K562 (cell line): ENCODE data around the gene PALLD.

Experiments used
- CBX1 ChIP-seq: sonication (generic); IDR thresholded peaks from 2 replicates; pipeline ENCODE4 v1.6.1; 2016; ENCODE audit warnings: antibody characterized with exemption, low read depth, mild to moderate bottlenecking
- CEBPG ChIP-seq, 3 experiments: fragments of 200-800 bp in 1 of 3; sonication (Bioruptor generic) in 1 of 3; sonication (generic) in 1 of 3; formaldehyde crosslinking in 1 of 3; IDR thresholded peaks in 2 of 3; conservative IDR thresholded peaks in 1 of 3; 2 replicates each; pipeline versions ENCODE4 v1.6.1 to v1.8.0; 2016 to 2022; ENCODE audit warnings: missing compliant biosample characterization in 2 of 3, missing genetic modification characterization in 2 of 3, mild to moderate bottlenecking in 1 of 3, missing genetic modification reagents in 1 of 3
- EZH2 ChIP-seq: IDR thresholded peaks from 2 replicates; pipeline ENCODE4 v1.6.1; 2012; ENCODE audit warnings: low read depth, mild to moderate bottlenecking, inconsistent platforms, low read length, borderline replicate concordance
- KLF1 ChIP-seq: fragments of 450-650 bp; IDR thresholded peaks from 2 replicates; pipeline ENCODE4 v1.6.1; 2016; ENCODE audit warnings: missing genetic modification characterization, missing compliant biosample characterization
- NRF1 ChIP-seq, 2 experiments: fragments of 450-650 bp; IDR thresholded peaks in 1 of 2; conservative IDR thresholded peaks in 1 of 2; 2 replicates each; pipeline ENCODE4 v1.6.1; 2014; ENCODE audit warnings: mild to moderate bottlenecking in 2 of 2
- POLR2AphosphoS5 ChIP-seq: IDR thresholded peaks from 2 replicates; pipeline ENCODE4 v1.6.1; 2011; ENCODE audit warnings: mild to moderate bottlenecking, low read depth, low read length, moderate library complexity; ENCODE audit not compliant: control insufficient read depth, insufficient read depth
- SMAD3 ChIP-seq: fragments of 450-650 bp; formaldehyde crosslinking; conservative IDR thresholded peaks from 2 replicates; pipeline ENCODE4 v1.4.0; 2020; ENCODE audit warnings: mild to moderate bottlenecking
- ZNF507 ChIP-seq: conservative IDR thresholded peaks from 2 replicates; pipeline ENCODE4 v1.6.1; 2017; ENCODE audit warnings: missing genetic modification characterization, missing compliant biosample characterization
- TF ChIP-seq, protein P1 (sequence below), 3 experiments: IDR thresholded peaks in 2 of 3; conservative IDR thresholded peaks in 1 of 3; 2 replicates each; pipeline ENCODE4 v1.5.1; 2011 to 2012; ENCODE audit warnings: low read length in 3 of 3, mild to moderate bottlenecking in 3 of 3, control low read depth in 2 of 3, improper control_type of control experiment in 1 of 3, inconsistent platforms in 1 of 3, low read depth in 1 of 3, mixed read lengths in 1 of 3, moderate library complexity in 1 of 3; ENCODE audit not compliant: insufficient read depth in 2 of 3
- TF ChIP-seq, protein P2 (sequence below): sonication (generic); formaldehyde crosslinking; IDR thresholded peaks from 2 replicates; pipeline ENCODE4 v1.8.1; 2023; ENCODE audit warnings: mild to moderate bottlenecking, missing genetic modification reagents
- TF ChIP-seq, protein P3 (sequence below): sonication (generic); formaldehyde crosslinking; IDR thresholded peaks from 2 replicates; pipeline ENCODE4 v1.8.1; 2022; ENCODE audit warnings: missing genetic modification reagents

DNA sequence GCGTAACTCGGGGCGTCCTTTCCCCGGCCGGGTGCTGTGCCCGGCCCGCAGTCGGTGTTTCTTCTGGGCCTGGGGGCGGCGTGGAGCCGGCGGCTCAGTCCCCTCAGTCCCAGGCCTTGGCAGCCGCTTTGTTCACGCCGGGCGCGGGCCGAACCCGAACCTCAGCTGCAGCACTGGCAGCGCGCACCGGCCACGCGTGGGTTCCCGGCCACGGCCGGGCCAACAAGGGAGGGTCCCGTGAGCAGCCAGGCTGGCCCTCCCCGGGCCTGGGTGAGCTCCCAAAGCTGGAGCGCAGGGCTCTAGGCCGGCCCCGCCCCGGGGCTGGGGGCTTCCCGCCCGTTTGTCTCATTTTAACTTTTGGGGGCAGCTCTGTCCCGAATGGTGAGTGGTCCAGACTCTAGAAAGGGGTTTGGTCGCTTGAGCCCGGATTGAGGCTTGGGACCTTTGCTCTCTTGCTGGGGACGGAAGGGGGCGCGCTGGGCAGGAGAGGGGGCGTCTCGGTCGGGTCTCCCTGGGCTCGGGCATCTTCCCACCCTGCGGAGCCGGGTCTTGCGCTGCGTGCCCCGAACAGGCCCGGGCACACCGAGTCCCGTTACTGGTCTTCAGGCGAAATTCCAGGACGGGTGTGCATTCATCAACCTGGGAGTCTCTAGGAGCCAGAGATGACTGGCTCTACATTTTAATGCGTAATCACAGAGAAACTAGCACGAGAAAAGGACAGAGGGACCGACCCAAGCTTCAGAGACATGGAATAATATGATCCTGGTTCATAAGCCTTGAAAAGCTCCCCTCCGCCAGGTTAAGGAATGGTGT, 336.1 kb downstream of the PALLD start:
- TF ChIP-seq ZNF507 (tag) (no peak), EZH2 (no peak), KLF1 (no peak), NRF1 (conservative IDR thresholded peaks at IDR 0.05 in 1 of 2, IDR thresholded peaks at IDR 0.05 in 1 of 2) (no peak), SMAD3 (no peak), CBX1 (no peak), CEBPG (CRISPR knock-in tag; IDR thresholded peaks at IDR 0.05) (no peak), CEBPG (tag; conservative IDR thresholded peaks at IDR 0.05 in 1 of 2, IDR thresholded peaks at IDR 0.05 in 1 of 2) (no peak), POLR2AphosphoS5 (no peak)
- TF ChIP-seq, protein P1, sequence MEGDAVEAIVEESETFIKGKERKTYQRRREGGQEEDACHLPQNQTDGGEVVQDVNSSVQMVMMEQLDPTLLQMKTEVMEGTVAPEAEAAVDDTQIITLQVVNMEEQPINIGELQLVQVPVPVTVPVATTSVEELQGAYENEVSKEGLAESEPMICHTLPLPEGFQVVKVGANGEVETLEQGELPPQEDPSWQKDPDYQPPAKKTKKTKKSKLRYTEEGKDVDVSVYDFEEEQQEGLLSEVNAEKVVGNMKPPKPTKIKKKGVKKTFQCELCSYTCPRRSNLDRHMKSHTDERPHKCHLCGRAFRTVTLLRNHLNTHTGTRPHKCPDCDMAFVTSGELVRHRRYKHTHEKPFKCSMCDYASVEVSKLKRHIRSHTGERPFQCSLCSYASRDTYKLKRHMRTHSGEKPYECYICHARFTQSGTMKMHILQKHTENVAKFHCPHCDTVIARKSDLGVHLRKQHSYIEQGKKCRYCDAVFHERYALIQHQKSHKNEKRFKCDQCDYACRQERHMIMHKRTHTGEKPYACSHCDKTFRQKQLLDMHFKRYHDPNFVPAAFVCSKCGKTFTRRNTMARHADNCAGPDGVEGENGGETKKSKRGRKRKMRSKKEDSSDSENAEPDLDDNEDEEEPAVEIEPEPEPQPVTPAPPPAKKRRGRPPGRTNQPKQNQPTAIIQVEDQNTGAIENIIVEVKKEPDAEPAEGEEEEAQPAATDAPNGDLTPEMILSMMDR (IDR thresholded peaks at IDR 0.05 in 2 of 3, conservative IDR thresholded peaks at IDR 0.05 in 1 of 3; ENCODE audit: insufficient read depth in 2 of 3, low read depth in 1 of 3, low read length in 3 of 3) = no peak
- TF ChIP-seq, protein P2, sequence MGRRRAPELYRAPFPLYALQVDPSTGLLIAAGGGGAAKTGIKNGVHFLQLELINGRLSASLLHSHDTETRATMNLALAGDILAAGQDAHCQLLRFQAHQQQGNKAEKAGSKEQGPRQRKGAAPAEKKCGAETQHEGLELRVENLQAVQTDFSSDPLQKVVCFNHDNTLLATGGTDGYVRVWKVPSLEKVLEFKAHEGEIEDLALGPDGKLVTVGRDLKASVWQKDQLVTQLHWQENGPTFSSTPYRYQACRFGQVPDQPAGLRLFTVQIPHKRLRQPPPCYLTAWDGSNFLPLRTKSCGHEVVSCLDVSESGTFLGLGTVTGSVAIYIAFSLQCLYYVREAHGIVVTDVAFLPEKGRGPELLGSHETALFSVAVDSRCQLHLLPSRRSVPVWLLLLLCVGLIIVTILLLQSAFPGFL (CRISPR knock-in tag) = no peak
- TF ChIP-seq, protein P3, sequence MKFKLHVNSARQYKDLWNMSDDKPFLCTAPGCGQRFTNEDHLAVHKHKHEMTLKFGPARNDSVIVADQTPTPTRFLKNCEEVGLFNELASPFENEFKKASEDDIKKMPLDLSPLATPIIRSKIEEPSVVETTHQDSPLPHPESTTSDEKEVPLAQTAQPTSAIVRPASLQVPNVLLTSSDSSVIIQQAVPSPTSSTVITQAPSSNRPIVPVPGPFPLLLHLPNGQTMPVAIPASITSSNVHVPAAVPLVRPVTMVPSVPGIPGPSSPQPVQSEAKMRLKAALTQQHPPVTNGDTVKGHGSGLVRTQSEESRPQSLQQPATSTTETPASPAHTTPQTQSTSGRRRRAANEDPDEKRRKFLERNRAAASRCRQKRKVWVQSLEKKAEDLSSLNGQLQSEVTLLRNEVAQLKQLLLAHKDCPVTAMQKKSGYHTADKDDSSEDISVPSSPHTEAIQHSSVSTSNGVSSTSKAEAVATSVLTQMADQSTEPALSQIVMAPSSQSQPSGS (CRISPR knock-in tag) = no peak
